Esophagus muscularis mucosa (tissue), 4 donors: ENCODE measurements around the gene GRID1. TPM values are rescaled to one million over a fixed set of nuclear protein-coding genes. Genes with fewer than 3 reads are reported as not detected.

Experiments
- DNase-seq: peaks from one replicate; pipeline ENCODE4 v3.0.0-alpha.2; 2017; ENCODE audit errors: extremely low spot score
- H3K27ac ChIP-seq, 4 donors: fragments of 200-600 bp; sonication (generic); replicated peaks in 1 of 4; 1 replicate in 3 of 4; 2 replicates in 1 of 4; pipeline ENCODE4 v1.5.1; 2016 to 2019; ENCODE audit warnings: mild to moderate bottlenecking in 1 of 4
- H3K27me3 ChIP-seq, 4 donors: fragments of 200-600 bp; sonication (generic); one replicate each; pipeline versions ENCODE4 v1.5.1 to v1.6.0; 2016 to 2019
- H3K36me3 ChIP-seq, 4 donors: fragments of 200-600 bp; sonication (generic); one replicate each; pipeline ENCODE4 v1.5.1; 2016 to 2019
- H3K4me1 ChIP-seq, 4 donors: fragments of 200-600 bp; sonication (generic); one replicate each; pipeline ENCODE4 v1.5.1; 2016 to 2019
- H3K4me3 ChIP-seq, 4 donors: fragments of 200-600 bp; sonication (generic); 1 replicate in 2 of 4; 2 replicates in 2 of 4; pipeline ENCODE4 v1.5.1; 2016 to 2019; ENCODE audit warnings: mild to moderate bottlenecking in 4 of 4, moderate library complexity in 1 of 4
- H3K9me3 ChIP-seq, 4 donors: fragments of 200-600 bp; sonication (generic); 1 replicate in 3 of 4; 2 replicates in 1 of 4; pipeline ENCODE4 v1.5.1; 2016 to 2019
- EP300 ChIP-seq: sonication (generic); formaldehyde crosslinking; IDR thresholded peaks from one replicate; pipeline ENCODE4 v1.6.1; 2017; ENCODE audit warnings: antibody characterized with exemption
- POLR2A ChIP-seq: fragments of 450-650 bp; IDR thresholded peaks from one replicate; pipeline ENCODE4 v1.6.1; 2017; ENCODE audit warnings: antibody characterized with exemption, moderate library complexity, mild to moderate bottlenecking, low read depth
- POLR2AphosphoS5 ChIP-seq, 2 donors: sonication (generic); formaldehyde crosslinking; IDR thresholded peaks; one replicate each; pipeline ENCODE4 v1.6.1; 2017; ENCODE audit warnings: antibody characterized with exemption in 2 of 2
- whole genome bisulfite sequencing: methylation state at CpG from one replicate; pipeline ENCODE4 v1.1.5; 2018; 5-methylcytosine and 5-hydroxymethylcytosine counted together
- intact Hi-C: fragments of 100-400 bp; cut with DNase I; formaldehyde crosslinking; loops from one replicate; pipeline ENCODE4 v1.15.1; 2023
- total RNA-seq, 4 donors: library from RNA; depleted of rRNA; stranded (reverse); fragments of >200 nt; gene quantifications; one replicate each; pipeline versions ENCODE4 v1.1.0 to v1.2.1, GENCODE V29; 2016
- TF ChIP-seq, protein P1 (sequence below), 3 experiments: fragments of 200-600 bp in 2 of 3; fragments of 450-650 bp in 1 of 3; sonication (generic) in 2 of 3; IDR thresholded peaks; one replicate each; pipeline ENCODE4 v1.5.1; 2017 to 2019; ENCODE audit warnings: antibody characterized with exemption in 3 of 3, mild to moderate bottlenecking in 2 of 3, moderate library complexity in 1 of 3

The GRID1 gene
- total RNA-seq, 4 donors from 2014 or later = under 0.01 to 1.3 (median 1.1) TPM

- Histone ChIP-seq H3K9me3 (no peaks in the 10 kb centered on the region), H3K27ac (no peak overlapping the region), H3K36me3 (no peaks in the 10 kb centered on the region), H3K4me3 (no peak overlapping the region), H3K4me1 (peaks cover 8 to 14% (median 9%) of the 10 kb centered on the region in 4 donors), H3K27me3 (no peaks in the 10 kb centered on the region)
- intact Hi-C loops = no loop called here
- WGBS = 72% methylated on average over 2 of the region's 3 CpGs
- TF ChIP-seq EP300 (no peak), POLR2AphosphoS5 (IDR thresholded peaks at IDR 0.05) (no peak), POLR2A (no peak)
- TF ChIP-seq, protein P1, sequence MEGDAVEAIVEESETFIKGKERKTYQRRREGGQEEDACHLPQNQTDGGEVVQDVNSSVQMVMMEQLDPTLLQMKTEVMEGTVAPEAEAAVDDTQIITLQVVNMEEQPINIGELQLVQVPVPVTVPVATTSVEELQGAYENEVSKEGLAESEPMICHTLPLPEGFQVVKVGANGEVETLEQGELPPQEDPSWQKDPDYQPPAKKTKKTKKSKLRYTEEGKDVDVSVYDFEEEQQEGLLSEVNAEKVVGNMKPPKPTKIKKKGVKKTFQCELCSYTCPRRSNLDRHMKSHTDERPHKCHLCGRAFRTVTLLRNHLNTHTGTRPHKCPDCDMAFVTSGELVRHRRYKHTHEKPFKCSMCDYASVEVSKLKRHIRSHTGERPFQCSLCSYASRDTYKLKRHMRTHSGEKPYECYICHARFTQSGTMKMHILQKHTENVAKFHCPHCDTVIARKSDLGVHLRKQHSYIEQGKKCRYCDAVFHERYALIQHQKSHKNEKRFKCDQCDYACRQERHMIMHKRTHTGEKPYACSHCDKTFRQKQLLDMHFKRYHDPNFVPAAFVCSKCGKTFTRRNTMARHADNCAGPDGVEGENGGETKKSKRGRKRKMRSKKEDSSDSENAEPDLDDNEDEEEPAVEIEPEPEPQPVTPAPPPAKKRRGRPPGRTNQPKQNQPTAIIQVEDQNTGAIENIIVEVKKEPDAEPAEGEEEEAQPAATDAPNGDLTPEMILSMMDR (IDR thresholded peaks at IDR 0.05) = no peak
- peak; percentile 87 for DNase-seq
Measured at GRCh38 chr10:85926986-85927385, 439.6 kb downstream of the GRID1 start.

- no peak overlapping the region for H3K27ac ChIP-seq
- H3K4me1 ChIP-seq = peaks cover 14 to 18% (median 17%) of the 10 kb centered on the region in 4 donors
- DNase-seq = peak; percentile 53
- H3K27me3 ChIP-seq = no peaks in the 10 kb centered on the region
- no peaks in the 10 kb centered on the region for H3K36me3 ChIP-seq
- intact Hi-C loops = no loop called here
- no peaks in the 10 kb centered on the region for H3K9me3 ChIP-seq
- 80% methylated on average over 5 of the region's 5 CpGs for WGBS
- H3K4me3 ChIP-seq = no peak overlapping the region
- TF ChIP-seq EP300 = no peak
- no peak for TF ChIP-seq POLR2A
- no peak for TF ChIP-seq POLR2AphosphoS5 (IDR thresholded peaks at IDR 0.05)
Measured at GRCh38 chr10:85926136-85926535, 440.5 kb downstream of the GRID1 start.

GRCh38 chr10:85925201-85925750 lies 441.3 kb downstream of the GRID1 start:
- Histone ChIP-seq H3K4me3 (no peak overlapping the region), H3K27ac (no peak overlapping the region), H3K36me3 (no peaks in the 10 kb centered on the region), H3K27me3 (no peaks in the 10 kb centered on the region), H3K9me3 (no peaks in the 10 kb centered on the region), H3K4me1 (peaks cover 12 to 26% (median 23%) of the 10 kb centered on the region in 4 donors)
- intact Hi-C loops = no loop called here
- TF ChIP-seq, protein P1 (IDR thresholded peaks at IDR 0.05) = no peak
- TF ChIP-seq POLR2A (no peak), EP300 (no peak), POLR2AphosphoS5 (IDR thresholded peaks at IDR 0.05) (no peak)
- peak; percentile 90 for DNase-seq
- 89% methylated on average over 5 of the region's 5 CpGs for WGBS

DNA sequence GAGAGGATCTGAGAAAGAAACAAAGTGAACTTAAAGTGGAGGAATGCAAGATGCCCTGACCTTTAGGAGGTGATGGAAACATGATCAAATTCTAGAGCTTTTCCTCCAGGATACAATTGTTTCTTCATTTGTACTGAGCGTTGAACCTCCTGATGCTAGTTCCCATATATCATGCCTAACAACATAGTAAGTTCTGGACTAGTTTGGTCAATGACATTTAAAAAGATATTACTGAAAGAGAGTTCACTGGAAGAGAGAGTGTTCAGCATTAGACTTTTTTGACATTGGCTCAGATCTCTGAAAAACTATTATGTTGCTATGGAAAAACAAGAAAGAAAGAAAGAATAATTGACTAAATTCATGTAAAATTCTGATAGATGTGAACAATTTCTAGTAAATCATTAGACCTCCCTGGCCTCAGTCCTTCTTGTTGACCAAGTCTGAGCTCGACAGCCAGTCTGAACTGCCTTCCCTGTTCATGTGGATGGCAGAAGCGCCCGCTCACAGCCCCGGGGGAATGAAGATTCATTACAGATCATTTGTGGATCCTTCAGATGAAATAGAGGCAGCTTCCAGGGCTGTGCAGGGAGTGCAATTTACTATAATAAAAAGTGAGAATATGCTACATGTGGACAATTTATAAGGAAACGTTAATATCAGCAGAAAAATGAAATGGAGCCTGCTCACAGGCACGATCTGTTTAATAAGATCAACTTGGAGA lies 442.1 kb downstream of the GRID1 start:
- intact Hi-C loops = no loop called here
- H3K27me3 ChIP-seq = no peaks in the 10 kb centered on the region
- WGBS = 90% methylated on average over 7 of the region's 7 CpGs
- no peaks in the 10 kb centered on the region for H3K9me3 ChIP-seq
- peaks cover 14 to 33% (median 31%) of the 10 kb centered on the region in 4 donors for H3K4me1 ChIP-seq
- no peak for DNase-seq
- no peak overlapping the region for H3K4me3 ChIP-seq
- no peaks in the 10 kb centered on the region for H3K36me3 ChIP-seq
- no peak overlapping the region for H3K27ac ChIP-seq
- TF ChIP-seq, protein P1 (IDR thresholded peaks at IDR 0.05) = no peak
- TF ChIP-seq POLR2A = no peak
- TF ChIP-seq EP300 = no peak
- TF ChIP-seq POLR2AphosphoS5 (IDR thresholded peaks at IDR 0.05) = no peak

DNA sequence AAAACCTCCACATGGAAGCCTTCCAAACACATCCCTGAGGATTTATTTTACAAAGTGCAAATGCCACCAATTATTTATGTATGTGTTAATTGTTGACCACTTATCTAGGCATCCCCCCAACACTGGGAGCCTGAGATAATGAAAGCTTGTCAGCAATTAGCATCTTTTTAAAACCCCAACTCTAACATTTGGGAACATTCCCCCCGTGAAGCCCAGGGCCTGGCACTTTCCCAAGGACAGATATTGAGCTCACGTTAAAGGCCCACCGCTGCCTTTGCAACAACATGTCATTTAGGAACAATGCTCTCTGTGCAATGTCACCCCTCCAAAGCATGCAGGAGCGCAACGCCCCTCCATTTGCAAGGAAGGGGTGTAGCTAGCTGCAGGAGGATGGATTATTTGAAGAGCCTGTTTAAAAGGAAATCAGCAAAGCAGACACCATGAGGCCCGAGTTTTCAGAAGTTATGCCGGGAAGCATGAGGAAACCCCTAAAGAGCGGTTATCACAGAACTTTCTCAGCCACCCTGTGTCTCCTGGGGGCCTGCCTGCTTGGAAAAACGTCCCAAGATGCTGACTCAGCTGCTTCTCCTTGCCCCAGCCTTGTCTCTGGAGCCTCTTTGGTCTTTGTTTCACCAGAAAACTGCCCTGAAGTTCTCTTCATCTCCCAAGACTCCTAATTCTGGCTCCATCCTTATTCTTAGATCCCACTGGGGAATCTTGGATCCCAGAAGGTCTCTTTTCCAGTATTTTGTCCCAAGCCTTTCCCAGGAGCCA lies 444.1 kb downstream of the GRID1 start:
- Histone ChIP-seq H3K36me3 (no peaks in the 10 kb centered on the region), H3K4me3 (no peak overlapping the region), H3K27me3 (no peaks in the 10 kb centered on the region), H3K4me1 (peaks cover 7 to 44% (median 40%) of the 10 kb centered on the region in 4 donors), H3K9me3 (no peaks in the 10 kb centered on the region), H3K27ac (peak overlapping the region in 1 of 4 donors; percentile 36)
- TF ChIP-seq POLR2AphosphoS5 (IDR thresholded peaks at IDR 0.05) (no peak), POLR2A (no peak)
- peak; percentile 80 for DNase-seq
- intact Hi-C loops = no loop called here
- WGBS = 48% methylated on average over 6 of the region's 9 CpGs
